Testis (tissue), 5 donors: Measurements from ENCODE around the gene ZNF317. TPM values are rescaled to one million over a fixed set of nuclear protein-coding genes. Genes with fewer than 3 reads are reported as not detected.

Experiments used
- DNase-seq: peaks from one replicate; pipeline ENCODE4 v3.0.0-alpha.2; 2019
- H3K27ac ChIP-seq, 2 donors: fragments of 200-600 bp; sonication (generic); one replicate each; pipeline ENCODE4 v1.5.1; 2019
- H3K27me3 ChIP-seq: fragments of 200-600 bp; sonication (generic); one replicate; pipeline ENCODE4 v1.5.1; 2019
- H3K36me3 ChIP-seq: fragments of 200-600 bp; sonication (generic); one replicate; pipeline ENCODE4 v1.5.1; 2017; ENCODE audit warnings: low read depth; ENCODE audit errors: missing control alignments
- H3K4me1 ChIP-seq: fragments of 200-600 bp; sonication (generic); one replicate; pipeline ENCODE4 v1.5.1; 2019
- H3K4me3 ChIP-seq, 2 donors: fragments of 200-600 bp; sonication (generic); one replicate each; pipeline ENCODE4 v1.5.1; 2017 to 2019
- H3K9me3 ChIP-seq: fragments of 200-600 bp; sonication (generic); one replicate; pipeline ENCODE4 v1.5.1; 2017
- POLR2A ChIP-seq: fragments of 450-650 bp; IDR thresholded peaks from one replicate; pipeline ENCODE4 v1.6.1; 2017; ENCODE audit warnings: antibody characterized with exemption, mild to moderate bottlenecking, moderate library complexity
- WGBS, 2 donors: methylation state at CpG; one replicate each; pipeline ENCODE4 v1.1.5; 2018; 5-methylcytosine and 5-hydroxymethylcytosine counted together
- intact Hi-C: fragments of 100-400 bp; cut with DNase I; formaldehyde crosslinking; loops from one replicate; pipeline ENCODE4 v1.15.1; 2023; ENCODE audit warnings: low total_unique reads
- long read RNA-seq, 2 donors: transcript quantifications; one replicate each; lab custom pipeline, GENCODE V29; 2026
- polyA plus RNA-seq: library from polyadenylated mRNA; stranded (reverse); fragments of 350-450 nt; fragmentation: Illumina TruSeq; extraction: RNeasy Lipid Tissue Mini Kit (QIAGEN cat#74804); gene quantifications from one replicate; pipeline ENCODE4 v1.2.3, GENCODE V29; 2014; ENCODE audit warnings: low read depth, low replicate concordance; ENCODE audit not compliant: insufficient read depth
- total RNA-seq, 2 donors: library from RNA; depleted of rRNA; stranded (reverse); fragments of >200 nt; gene quantifications; one replicate each; pipeline ENCODE4 v1.2.3, GENCODE V29; 2016
- TF ChIP-seq, protein P1 (sequence below), 3 experiments: fragments of 450-650 bp in 2 of 3; fragments of 200-600 bp in 1 of 3; sonication (generic) in 1 of 3; IDR thresholded peaks; one replicate each; pipeline ENCODE4 v1.5.1; 2016 to 2019; ENCODE audit warnings: antibody characterized with exemption in 3 of 3, mild to moderate bottlenecking in 2 of 3, moderate library complexity in 1 of 3

The ZNF317 gene
- total RNA-seq, result 10 to 100 TPM; 19.4 to 28.8 TPM
- polyA plus RNA-seq, result 16.1 TPM
- long read RNA-seq, donor 1, full-length matches to known transcripts, result 8 of 8 reads
- long read RNA-seq, donor 1, partial matches to known transcripts, result 0 of 8 reads
- long read RNA-seq, donor 1, other reads (novel, unspliced or antisense), result 0 of 8 reads
- long read RNA-seq, donor 2, full-length matches to known transcripts, result 6 of 6 reads
- long read RNA-seq, donor 2, partial matches to known transcripts, result 0 of 6 reads
- long read RNA-seq, donor 2, other reads (novel, unspliced or antisense), result 0 of 6 reads

DNA sequence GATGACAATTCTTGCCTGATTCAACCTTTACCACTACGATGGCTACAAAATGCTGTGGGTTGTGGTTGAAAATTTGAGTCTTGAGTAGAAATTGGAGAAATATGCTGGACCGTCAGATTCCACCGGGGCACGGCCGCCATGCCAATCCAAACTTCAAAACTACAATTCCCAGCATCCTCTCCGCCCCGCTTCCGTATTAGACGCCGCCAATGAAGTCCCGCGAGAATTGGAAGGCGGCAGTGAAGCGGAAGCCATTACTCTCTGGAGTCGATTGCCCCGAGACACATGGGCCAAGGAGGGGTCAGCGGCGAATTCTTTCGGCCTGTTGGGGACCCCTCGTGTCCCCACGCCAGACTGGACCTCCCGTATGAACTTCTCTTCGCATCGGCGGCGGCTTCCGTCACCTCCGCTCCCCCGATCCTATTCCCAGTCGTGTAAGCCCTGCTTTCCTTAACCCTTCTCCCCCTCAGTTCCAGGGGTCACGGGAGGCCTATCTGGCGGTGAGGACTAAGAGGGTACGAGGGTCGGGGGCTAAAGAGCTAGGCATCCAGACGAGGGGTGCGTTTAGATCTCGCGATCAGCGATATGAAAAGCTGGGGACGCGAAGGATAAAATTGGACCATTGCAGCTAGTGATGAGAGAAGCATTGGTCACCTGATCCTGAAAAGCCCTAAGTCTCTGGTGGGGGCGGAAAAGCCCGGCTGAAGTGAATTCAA lies at the start of gene ZNF317:
TSS of gene ZNF317 (plus strand) at position 239 of the 716 bp plus-strand sequence. CDS start 15,620 bp downstream, outside the sequence.
- intact Hi-C loops, result no loop called here
- no peaks in the 10 kb centered on the region for H3K36me3 ChIP-seq
- no peaks in the 10 kb centered on the region for H3K9me3 ChIP-seq
- H3K27me3 ChIP-seq, result no peaks in the 10 kb centered on the region
- H3K4me3 ChIP-seq, result peak within 1 kb of the TSS; percentile 86 to 92
- H3K27ac ChIP-seq, result peak within 1 kb of the TSS; percentile 84 to 92
- DNase-seq, result peak; percentile 98
- no peaks in the 10 kb centered on the region for H3K4me1 ChIP-seq
- TF ChIP-seq POLR2A, result no peak
- TF ChIP-seq, protein P1, sequence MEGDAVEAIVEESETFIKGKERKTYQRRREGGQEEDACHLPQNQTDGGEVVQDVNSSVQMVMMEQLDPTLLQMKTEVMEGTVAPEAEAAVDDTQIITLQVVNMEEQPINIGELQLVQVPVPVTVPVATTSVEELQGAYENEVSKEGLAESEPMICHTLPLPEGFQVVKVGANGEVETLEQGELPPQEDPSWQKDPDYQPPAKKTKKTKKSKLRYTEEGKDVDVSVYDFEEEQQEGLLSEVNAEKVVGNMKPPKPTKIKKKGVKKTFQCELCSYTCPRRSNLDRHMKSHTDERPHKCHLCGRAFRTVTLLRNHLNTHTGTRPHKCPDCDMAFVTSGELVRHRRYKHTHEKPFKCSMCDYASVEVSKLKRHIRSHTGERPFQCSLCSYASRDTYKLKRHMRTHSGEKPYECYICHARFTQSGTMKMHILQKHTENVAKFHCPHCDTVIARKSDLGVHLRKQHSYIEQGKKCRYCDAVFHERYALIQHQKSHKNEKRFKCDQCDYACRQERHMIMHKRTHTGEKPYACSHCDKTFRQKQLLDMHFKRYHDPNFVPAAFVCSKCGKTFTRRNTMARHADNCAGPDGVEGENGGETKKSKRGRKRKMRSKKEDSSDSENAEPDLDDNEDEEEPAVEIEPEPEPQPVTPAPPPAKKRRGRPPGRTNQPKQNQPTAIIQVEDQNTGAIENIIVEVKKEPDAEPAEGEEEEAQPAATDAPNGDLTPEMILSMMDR (IDR thresholded peaks at IDR 0.05), result no peak
- WGBS, 2 donors, result 0 to 1% methylated on average over 43 of the region's 43 CpGs

DNA sequence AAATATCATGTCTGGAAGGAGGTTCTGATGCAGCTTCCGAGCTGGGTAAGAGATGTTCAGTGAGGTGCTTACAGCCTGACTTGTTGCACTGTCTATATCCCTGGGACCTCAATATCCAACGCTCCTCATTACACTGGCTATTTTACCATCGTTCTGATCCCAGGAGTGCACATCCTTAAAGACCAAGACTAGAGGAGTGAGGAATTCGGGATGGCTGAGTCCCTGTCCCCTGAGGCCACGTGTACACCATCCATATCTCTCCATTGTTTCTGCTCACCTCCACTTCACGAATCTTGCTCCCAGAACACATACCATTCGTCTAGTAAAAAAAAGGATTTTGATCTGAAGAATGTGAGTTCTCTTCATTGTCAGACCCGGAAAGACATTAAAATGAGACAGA lies 32.8 kb upstream of the ZNF317 start, which contains the start of gene OR7G2:
TSS of gene OR7G2 (minus strand) at position 101 of the 400 bp plus-strand sequence. CDS start 4,232 bp downstream, outside the sequence.
- Histone ChIP-seq H3K27ac (no peak within 1 kb of the TSS), H3K4me1 (no peaks in the 10 kb centered on the region), H3K9me3 (no peaks in the 10 kb centered on the region), H3K27me3 (no peaks in the 10 kb centered on the region), H3K4me3 (no peak within 1 kb of the TSS), H3K36me3 (no peaks in the 10 kb centered on the region)
- TF ChIP-seq POLR2A, result no peak
- TF ChIP-seq, protein P1 (IDR thresholded peaks at IDR 0.05), result no peak
- intact Hi-C loops, result no loop called here
- DNase-seq, result no peak
- 63 to 71% methylated on average over 8 of the region's 8 CpGs for WGBS, 2 donors

DNA sequence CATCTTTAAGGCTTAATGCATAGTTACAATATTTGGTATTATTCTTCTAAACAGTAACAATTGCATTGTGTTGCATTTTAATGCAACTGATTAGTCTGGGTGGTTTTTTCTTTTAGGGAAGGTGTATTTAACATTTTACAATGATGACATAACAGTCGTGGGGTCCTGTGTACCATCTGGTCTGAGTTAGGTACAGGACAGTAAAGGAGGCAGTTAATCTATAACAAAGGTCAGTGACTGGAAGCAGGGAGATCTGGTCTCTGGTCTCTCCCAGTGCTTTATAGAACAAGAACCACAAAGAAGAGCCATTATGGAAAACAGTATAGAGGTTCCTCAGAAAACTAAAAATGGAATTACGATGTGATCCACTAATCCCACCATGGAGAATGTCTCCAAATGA lies 30.2 kb upstream of the ZNF317 start:
- no peak overlapping the region for H3K27ac ChIP-seq
- H3K4me3 ChIP-seq, result no peak overlapping the region
- no peaks in the 10 kb centered on the region for H3K27me3 ChIP-seq
- H3K9me3 ChIP-seq, result no peaks in the 10 kb centered on the region
- no peak for TF ChIP-seq POLR2A
- TF ChIP-seq, protein P1 (IDR thresholded peaks at IDR 0.05), result no peak
- H3K4me1 ChIP-seq, result no peaks in the 10 kb centered on the region
- WGBS, 2 donors, result 51 to 52% methylated on average over 2 of the region's 2 CpGs
- intact Hi-C loops, result no loop called here
- H3K36me3 ChIP-seq, result no peaks in the 10 kb centered on the region
- DNase-seq, result no peak

DNA sequence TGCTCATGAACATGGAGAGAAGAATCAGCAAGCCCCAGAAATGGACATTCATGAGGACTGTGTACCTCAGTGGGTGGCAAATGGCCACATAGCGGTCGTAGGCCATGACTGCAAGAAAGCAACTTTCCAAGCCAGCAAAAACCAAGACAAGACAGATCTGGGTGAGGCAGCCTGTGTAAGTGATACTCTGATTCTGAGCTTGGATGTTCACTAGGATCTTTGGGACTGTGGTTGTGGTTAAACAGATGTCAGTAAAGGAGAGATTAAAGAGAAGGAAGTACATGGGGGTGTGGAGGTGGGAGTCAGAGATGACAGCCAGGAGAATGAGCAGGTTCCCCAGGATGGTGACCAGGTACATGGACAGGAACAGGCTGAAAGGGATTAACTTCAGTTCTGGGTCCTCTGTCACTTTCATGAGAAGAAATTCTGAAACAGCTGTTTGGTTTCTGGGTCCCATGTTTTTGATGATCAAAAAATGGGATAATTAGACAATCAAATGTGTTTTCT lies 24.8 kb upstream of the ZNF317 start, which contains the start of gene OR7G1:
TSS of gene OR7G1 (minus strand) at position 457 of the 507 bp plus-strand sequence. CDS start at position 457, 0 bp downstream.
- DNase-seq, result no peak
- Histone ChIP-seq H3K4me3 (no peak within 1 kb of the TSS), H3K36me3 (no peaks in the 10 kb centered on the region), H3K4me1 (no peaks in the 10 kb centered on the region), H3K27ac (no peak within 1 kb of the TSS), H3K9me3 (no peaks in the 10 kb centered on the region), H3K27me3 (no peaks in the 10 kb centered on the region)
- TF ChIP-seq, protein P1 (IDR thresholded peaks at IDR 0.05), result no peak
- TF ChIP-seq POLR2A, result no peak
- intact Hi-C loops, result no loop called here
- 77 to 92% methylated on average over 2 of the region's 2 CpGs for WGBS, 2 donors
